H9 (cell line): Measurements from ENCODE around the gene EXOC5. TPM values are rescaled to one million over a fixed set of nuclear protein-coding genes. Genes with fewer than 3 reads are reported as not detected.

Experiments used
- DNase-seq: peaks from one replicate; pipeline ENCODE4 v3.0.0-alpha.2; 2017
- H2AFZ ChIP-seq: one replicate; pipeline ENCODE4 v1.6.1; 2013; ENCODE audit warnings: mild to moderate bottlenecking, low read length, control low read depth, moderate library complexity
- H2AK5ac ChIP-seq: 2 replicates; pipeline ENCODE4 v1.6.1; 2013; ENCODE audit warnings: low read length, control low read depth, mixed read lengths; ENCODE audit not compliant: insufficient read length
- H2BK120ac ChIP-seq: one replicate; pipeline ENCODE4 v1.6.1; 2013; ENCODE audit warnings: low read depth, mild to moderate bottlenecking, low read length, control low read depth, inconsistent platforms; ENCODE audit not compliant: poor library complexity, severe bottlenecking
- H2BK12ac ChIP-seq: 2 replicates; pipeline ENCODE4 v1.6.1; 2013; ENCODE audit warnings: low read length, control low read depth, mixed read lengths, low read depth; ENCODE audit not compliant: insufficient read length
- H2BK15ac ChIP-seq: 2 replicates; pipeline ENCODE4 v1.6.1; 2013; ENCODE audit warnings: low read depth, low read length, control low read depth
- H2BK20ac ChIP-seq: one replicate; pipeline ENCODE4 v1.6.1; 2013; ENCODE audit warnings: low read depth, mild to moderate bottlenecking, low read length, control low read depth, inconsistent platforms; ENCODE audit not compliant: poor library complexity, severe bottlenecking
- H2BK5ac ChIP-seq: 2 replicates; pipeline ENCODE4 v1.6.1; 2013; ENCODE audit warnings: low read length, control low read depth, mixed read lengths; ENCODE audit not compliant: insufficient read length
- H3K14ac ChIP-seq: 2 replicates; pipeline ENCODE4 v1.6.1; 2013; ENCODE audit warnings: low read length, control low read depth; ENCODE audit not compliant: insufficient read depth
- H3K18ac ChIP-seq: 2 replicates; pipeline ENCODE4 v1.6.1; 2013; ENCODE audit warnings: low read depth, mild to moderate bottlenecking, mixed read lengths, low read length, control low read depth; ENCODE audit not compliant: insufficient read length
- H3K23ac ChIP-seq: 2 replicates; pipeline ENCODE4 v1.6.1; 2013; ENCODE audit warnings: low read length, control low read depth, mixed read lengths, low read depth; ENCODE audit not compliant: insufficient read length
- H3K23me2 ChIP-seq: 2 replicates; pipeline ENCODE4 v1.6.1; 2013; ENCODE audit warnings: low read depth, mild to moderate bottlenecking, mixed read lengths, low read length, control low read depth; ENCODE audit not compliant: insufficient read length, poor library complexity, severe bottlenecking
- H3K27ac ChIP-seq: 2 replicates; pipeline ENCODE4 v1.5.1; 2013; ENCODE audit warnings: low read length, control low read depth, mixed read lengths, low read depth; ENCODE audit not compliant: insufficient read length
- H3K27me3 ChIP-seq: 2 replicates; pipeline ENCODE4 v1.6.1; 2013; ENCODE audit warnings: low read length, control low read depth, inconsistent platforms; ENCODE audit not compliant: insufficient read depth
- H3K4ac ChIP-seq: 2 replicates; pipeline ENCODE4 v1.6.1; 2013; ENCODE audit warnings: low read depth, mild to moderate bottlenecking, control low read depth, inconsistent platforms, low read length, moderate library complexity
- H3K4me1 ChIP-seq: 2 replicates; pipeline ENCODE4 v1.6.1; 2013; ENCODE audit warnings: low read length, control low read depth, inconsistent platforms; ENCODE audit not compliant: insufficient read depth
- H3K4me2 ChIP-seq: 2 replicates; pipeline ENCODE4 v1.6.1; 2013; ENCODE audit warnings: low read length, control low read depth, mixed read lengths; ENCODE audit not compliant: insufficient read length, insufficient read depth
- H3K56ac ChIP-seq: 2 replicates; pipeline ENCODE4 v1.6.1; 2013; ENCODE audit warnings: low read depth, mild to moderate bottlenecking, mixed read lengths, low read length, control low read depth; ENCODE audit not compliant: insufficient read length
- H3K79me1 ChIP-seq: 2 replicates; pipeline ENCODE4 v1.6.1; 2013; ENCODE audit warnings: low read depth, mild to moderate bottlenecking, moderate library complexity, low read length, control low read depth, inconsistent platforms; ENCODE audit not compliant: insufficient read depth, poor library complexity, severe bottlenecking
- H3K79me2 ChIP-seq: 2 replicates; pipeline ENCODE4 v1.6.1; 2013; ENCODE audit warnings: low read length, control low read depth, inconsistent platforms; ENCODE audit not compliant: insufficient read depth
- H3K9ac ChIP-seq: 2 replicates; pipeline ENCODE4 v1.6.1; 2013; ENCODE audit warnings: low read length, control low read depth, mixed read lengths; ENCODE audit not compliant: insufficient read length; ENCODE audit errors: extremely low read depth
- H3K9me3 ChIP-seq: one replicate; pipeline ENCODE4 v1.6.1; 2013; ENCODE audit warnings: low read depth, low read length, inconsistent platforms; ENCODE audit not compliant: control insufficient read depth
- H3T11ph ChIP-seq: one replicate; pipeline ENCODE4 v1.6.1; 2013; ENCODE audit warnings: mild to moderate bottlenecking, low read length, control low read depth, inconsistent platforms
- H4K20me1 ChIP-seq: one replicate; pipeline ENCODE4 v1.6.1; 2013; ENCODE audit not compliant: control insufficient read depth, insufficient read length, insufficient read depth
- H4K5ac ChIP-seq: 2 replicates; pipeline ENCODE4 v1.6.1; 2013; ENCODE audit warnings: low read depth, mild to moderate bottlenecking, mixed read lengths, low read length, control low read depth; ENCODE audit not compliant: insufficient read length
- H4K8ac ChIP-seq: replicated peaks from 2 replicates; pipeline ENCODE4 v1.6.1; 2013; ENCODE audit warnings: low read length, control low read depth, mixed read lengths, low read depth; ENCODE audit not compliant: insufficient read length
- H4K91ac ChIP-seq: 2 replicates; pipeline ENCODE4 v1.6.1; 2013; ENCODE audit warnings: low read depth, mild to moderate bottlenecking, moderate library complexity, mixed read lengths, low read length, control low read depth; ENCODE audit not compliant: insufficient read length
- H3K27ac Mint-ChIP-seq, 3 experiments: 2 replicates in 2 of 3; 3 replicates in 1 of 3; pipeline ENCODE4 v1.8.0; 2020 to 2021; ENCODE audit warnings: mixed read lengths in 3 of 3, mild to moderate bottlenecking in 1 of 3, moderate library complexity in 1 of 3
- H3K27me3 Mint-ChIP-seq: 2 replicates; pipeline ENCODE4 v1.8.0; 2021; ENCODE audit warnings: low read depth, mild to moderate bottlenecking, moderate library complexity, mixed read lengths
- H3K36me3 Mint-ChIP-seq, 3 experiments: 2 replicates in 2 of 3; 3 replicates in 1 of 3; pipeline ENCODE4 v1.8.0; 2020 to 2021; ENCODE audit warnings: low read depth in 3 of 3, mixed read lengths in 3 of 3; ENCODE audit not compliant: insufficient read depth in 1 of 3
- H3K4me1 Mint-ChIP-seq, 2 experiments: 2 replicates each; pipeline ENCODE4 v1.8.0; 2020; ENCODE audit warnings: mixed read lengths in 2 of 2
- H3K4me3 Mint-ChIP-seq, 2 experiments: 2 replicates in 1 of 2; 3 replicates in 1 of 2; pipeline ENCODE4 v1.8.0; 2020 to 2021; ENCODE audit warnings: mild to moderate bottlenecking in 2 of 2, mixed read lengths in 2 of 2, moderate library complexity in 1 of 2
- H3K9me3 Mint-ChIP-seq, 2 experiments: 2 replicates in 1 of 2; 3 replicates in 1 of 2; pipeline ENCODE4 v1.8.0; 2020; ENCODE audit warnings: mild to moderate bottlenecking in 2 of 2, mixed read lengths in 2 of 2, moderate library complexity in 1 of 2
- WGBS: extraction: QIAGEN DNeasy Blood & Tissue Kit; methylation state at CpG from one replicate; pipeline ENCODE4 v1.1.7; 2013; ENCODE audit warnings: missing lambda C conversion rate, low lambda C conversion rate, mixed read lengths; ENCODE audit not compliant: insufficient read length; ENCODE audit errors: extremely low coverage; 5-methylcytosine and 5-hydroxymethylcytosine counted together
- total RNA-seq: library from RNA; stranded (reverse); gene quantifications from 2 replicates; pipeline ENCODE4 v1.2.1, GENCODE V29; 2021
- TF ChIP-seq, protein P1 (sequence below): fragments of 200-600 bp; sonication (generic); conservative IDR thresholded peaks from 3 replicates; pipeline ENCODE4 v1.8.0; 2021; ENCODE audit warnings: antibody characterized with exemption, mild to moderate bottlenecking

The EXOC5 gene
- total RNA-seq, 1 experiment from 2014 or later, result 92.9 TPM

- no peak overlapping the region for H3K14ac ChIP-seq
- no peak overlapping the region for H2BK20ac ChIP-seq
- Mint-ChIP-seq H3K9me3 (no peaks in the 10 kb centered on the region), H3K4me3 (no peak overlapping the region), H3K27ac (no peak overlapping the region), H3K36me3 (peaks cover 2 to 36% (median 15%) of the 10 kb centered on the region in 3 experiments; a peak in 6 of 7 replicates), H3K4me1 (no peaks in the 10 kb centered on the region), H3K27me3 (no peaks in the 10 kb centered on the region)
- H3K4ac ChIP-seq, result no peak overlapping the region
- H3K23ac ChIP-seq, result no peak overlapping the region
- no peak overlapping the region for H3K27ac ChIP-seq
- H3K79me2 ChIP-seq, result no peaks in the 10 kb centered on the region
- H3K9me3 ChIP-seq, result no peaks in the 10 kb centered on the region
- H3K9ac ChIP-seq, result no peak overlapping the region
- no peaks in the 10 kb centered on the region for H3K23me2 ChIP-seq
- WGBS, result no CpG with 5 or more reads among the region's 2 CpGs
- H3K4me1 ChIP-seq, result no peaks in the 10 kb centered on the region
- no peak overlapping the region for H3T11ph ChIP-seq
- no peak overlapping the region for H4K5ac ChIP-seq
- TF ChIP-seq, protein P1, sequence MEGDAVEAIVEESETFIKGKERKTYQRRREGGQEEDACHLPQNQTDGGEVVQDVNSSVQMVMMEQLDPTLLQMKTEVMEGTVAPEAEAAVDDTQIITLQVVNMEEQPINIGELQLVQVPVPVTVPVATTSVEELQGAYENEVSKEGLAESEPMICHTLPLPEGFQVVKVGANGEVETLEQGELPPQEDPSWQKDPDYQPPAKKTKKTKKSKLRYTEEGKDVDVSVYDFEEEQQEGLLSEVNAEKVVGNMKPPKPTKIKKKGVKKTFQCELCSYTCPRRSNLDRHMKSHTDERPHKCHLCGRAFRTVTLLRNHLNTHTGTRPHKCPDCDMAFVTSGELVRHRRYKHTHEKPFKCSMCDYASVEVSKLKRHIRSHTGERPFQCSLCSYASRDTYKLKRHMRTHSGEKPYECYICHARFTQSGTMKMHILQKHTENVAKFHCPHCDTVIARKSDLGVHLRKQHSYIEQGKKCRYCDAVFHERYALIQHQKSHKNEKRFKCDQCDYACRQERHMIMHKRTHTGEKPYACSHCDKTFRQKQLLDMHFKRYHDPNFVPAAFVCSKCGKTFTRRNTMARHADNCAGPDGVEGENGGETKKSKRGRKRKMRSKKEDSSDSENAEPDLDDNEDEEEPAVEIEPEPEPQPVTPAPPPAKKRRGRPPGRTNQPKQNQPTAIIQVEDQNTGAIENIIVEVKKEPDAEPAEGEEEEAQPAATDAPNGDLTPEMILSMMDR, result no peak
- H2BK12ac ChIP-seq, result no peak overlapping the region
- H4K8ac ChIP-seq, result no peak overlapping the region
- H2AFZ ChIP-seq, result no peak overlapping the region
- H3K4me2 ChIP-seq, result no peak overlapping the region
- no peak overlapping the region for H3K18ac ChIP-seq
- no peak for DNase-seq
- no peak overlapping the region for H2BK120ac ChIP-seq
- no peaks in the 10 kb centered on the region for H3K27me3 ChIP-seq
- no peak overlapping the region for H2BK15ac ChIP-seq
- H4K91ac ChIP-seq, result no peak overlapping the region
- no peaks in the 10 kb centered on the region for H3K79me1 ChIP-seq
- no peaks in the 10 kb centered on the region for H4K20me1 ChIP-seq
- no peak overlapping the region for H2BK5ac ChIP-seq
- no peak overlapping the region for H2AK5ac ChIP-seq
- no peak overlapping the region for H3K56ac ChIP-seq
Measured at GRCh38 chr14:57244106-57244505, 24.6 kb downstream of the EXOC5 start.
